Measurements from ENCODE around the gene TNFSF13B.

- TF ChIP-seq CTCF (IDR thresholded peaks at IDR 0.05; ENCODE audit: low read length) (peak; percentile 44), EZH2 (IDR thresholded peaks at IDR 0.05; ENCODE audit: borderline replicate concordance, low read length) (no peak)
Measured at GRCh38 chr13:108220041-108220440, 49.5 kb upstream of the TNFSF13B start.
